HFF-Myc (cell line): Measurements from ENCODE around the gene CCDC97.
A peak's percentile ranks its signal among the peaks of the same experiment; 100 is the strongest.
"Not testable (repeated sequence)": the region's sequence is repeated elsewhere in the genome, so short reads cannot be mapped to it uniquely, and the experiment has no call there.

ENCODE experiments used
- DNase-seq: peaks from one replicate; pipeline ENCODE4 v3.0.0-alpha.2; 2011; ENCODE audit warnings: low read depth; ENCODE audit errors: extremely low read depth
- H3K4me3 ChIP-seq: replicated peaks from 2 replicates; pipeline ENCODE4 v1.5.1; 2011; ENCODE audit warnings: low read depth, mild to moderate bottlenecking, control low read depth, low read length
- TF ChIP-seq, protein P1 (sequence below): IDR thresholded peaks from 2 replicates; pipeline ENCODE4 v1.5.1; 2012; ENCODE audit warnings: mild to moderate bottlenecking, low read depth, low read length, control low read depth; ENCODE audit errors: missing control alignments

Gene CCDC97

DNA sequence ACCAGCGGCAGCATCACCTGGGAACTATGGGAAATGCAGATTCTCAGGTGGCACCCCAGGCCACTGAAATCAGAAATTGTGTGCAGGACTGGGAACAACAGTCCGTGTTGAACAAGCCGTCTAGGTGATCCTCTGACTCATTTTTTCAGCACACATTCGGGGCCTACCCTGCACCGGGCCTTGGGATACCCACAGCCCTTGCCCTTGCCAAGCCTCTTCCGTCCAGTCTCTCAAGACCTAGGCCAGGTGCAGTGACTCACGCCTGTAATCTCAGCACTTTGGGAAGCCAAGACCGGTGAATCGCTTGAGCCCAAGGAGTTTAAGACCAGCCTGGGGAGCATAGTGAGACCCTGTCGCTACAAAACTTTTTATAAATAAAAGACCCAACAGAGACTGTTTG lies 25.5 kb downstream of the CCDC97 start:
- H3K4me3 ChIP-seq: no peak overlapping the region
- no peak for DNase-seq
- TF ChIP-seq, protein P1, sequence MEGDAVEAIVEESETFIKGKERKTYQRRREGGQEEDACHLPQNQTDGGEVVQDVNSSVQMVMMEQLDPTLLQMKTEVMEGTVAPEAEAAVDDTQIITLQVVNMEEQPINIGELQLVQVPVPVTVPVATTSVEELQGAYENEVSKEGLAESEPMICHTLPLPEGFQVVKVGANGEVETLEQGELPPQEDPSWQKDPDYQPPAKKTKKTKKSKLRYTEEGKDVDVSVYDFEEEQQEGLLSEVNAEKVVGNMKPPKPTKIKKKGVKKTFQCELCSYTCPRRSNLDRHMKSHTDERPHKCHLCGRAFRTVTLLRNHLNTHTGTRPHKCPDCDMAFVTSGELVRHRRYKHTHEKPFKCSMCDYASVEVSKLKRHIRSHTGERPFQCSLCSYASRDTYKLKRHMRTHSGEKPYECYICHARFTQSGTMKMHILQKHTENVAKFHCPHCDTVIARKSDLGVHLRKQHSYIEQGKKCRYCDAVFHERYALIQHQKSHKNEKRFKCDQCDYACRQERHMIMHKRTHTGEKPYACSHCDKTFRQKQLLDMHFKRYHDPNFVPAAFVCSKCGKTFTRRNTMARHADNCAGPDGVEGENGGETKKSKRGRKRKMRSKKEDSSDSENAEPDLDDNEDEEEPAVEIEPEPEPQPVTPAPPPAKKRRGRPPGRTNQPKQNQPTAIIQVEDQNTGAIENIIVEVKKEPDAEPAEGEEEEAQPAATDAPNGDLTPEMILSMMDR: no peak

DNA sequence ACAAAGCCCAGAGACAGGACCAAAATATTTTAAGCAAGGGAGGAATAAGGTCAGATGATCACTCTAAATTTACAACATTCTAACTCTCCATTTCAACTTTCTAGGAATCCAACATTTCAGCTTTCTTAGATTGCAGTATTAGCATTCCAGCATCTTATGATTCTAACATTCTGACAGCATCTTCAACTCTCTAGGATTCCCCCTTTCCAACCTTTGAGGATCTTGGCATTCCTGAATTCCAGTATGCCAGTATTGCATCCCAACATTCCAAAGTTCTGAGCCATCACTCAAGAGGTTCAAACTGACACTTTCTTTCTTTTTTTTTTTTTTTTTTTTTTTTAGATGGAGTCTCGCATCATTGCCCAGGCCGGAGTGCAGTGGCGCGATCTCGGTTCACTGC lies 30.0 kb downstream of the CCDC97 start:
- H3K4me3 ChIP-seq: no peak overlapping the region
- DNase-seq: no peak
- TF ChIP-seq, protein P1: no peak

DNA sequence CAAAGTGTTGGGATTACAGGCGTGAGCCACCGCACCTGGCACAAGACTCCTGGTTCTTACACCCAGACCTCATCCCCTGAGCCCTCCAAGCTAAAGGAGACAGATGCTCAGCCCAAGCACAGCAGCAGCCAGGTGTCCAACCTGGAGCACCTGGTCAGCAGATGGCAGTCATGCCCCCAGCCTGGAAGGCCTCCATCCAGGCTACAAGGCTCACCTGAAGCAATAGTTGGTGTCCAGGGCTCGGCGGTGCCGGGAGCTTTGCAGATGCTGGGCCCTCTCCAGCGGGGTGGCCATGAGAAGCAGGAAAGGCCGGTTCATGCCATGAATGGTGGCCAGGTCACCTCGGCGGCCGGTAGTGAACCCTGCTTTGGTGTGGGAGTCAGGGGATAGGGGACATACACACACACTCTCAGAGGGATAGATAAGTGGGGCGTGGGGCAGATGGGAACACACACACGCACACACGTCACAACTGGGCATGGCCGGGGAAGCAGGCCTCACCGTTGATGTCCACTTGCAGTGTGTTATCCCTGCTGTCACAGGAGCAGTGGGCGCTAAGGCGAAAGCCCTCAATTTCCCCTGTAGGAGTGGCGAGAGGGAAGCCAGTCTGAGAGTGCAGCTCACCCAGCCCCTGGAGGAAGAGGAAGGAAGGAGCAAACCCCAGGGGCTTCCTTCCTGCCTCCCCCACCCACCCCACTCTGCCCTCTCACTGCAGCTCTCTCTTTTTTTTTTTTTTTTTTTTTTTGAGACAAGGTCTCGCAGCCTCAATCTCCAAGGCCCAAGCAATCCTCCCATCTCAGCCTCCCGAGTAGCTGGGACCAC lies 31.9 kb downstream of the CCDC97 start:
- DNase-seq: no peak
- TF ChIP-seq, protein P1: no peak
- H3K4me3 ChIP-seq: no peak overlapping the region

DNA sequence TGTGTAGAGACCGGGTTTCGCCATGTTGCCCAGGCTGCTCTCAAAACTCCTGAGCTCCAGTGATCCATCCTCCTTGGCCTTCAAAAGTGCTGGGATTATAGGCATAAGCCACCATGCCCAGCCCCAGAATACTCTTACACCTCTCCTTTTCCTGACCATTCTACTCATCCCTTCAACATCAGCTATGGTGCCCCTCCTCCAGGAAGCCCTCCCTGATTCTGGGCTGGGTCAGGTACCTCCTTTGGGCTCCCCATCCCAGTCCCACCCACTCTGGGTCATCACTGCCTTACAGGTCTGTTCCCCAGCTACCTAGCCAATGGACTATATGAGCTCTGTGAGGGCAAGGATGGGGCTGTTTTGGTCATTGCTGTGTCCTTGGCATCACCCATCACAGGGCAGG lies 34.2 kb downstream of the CCDC97 start:
- TF ChIP-seq, protein P1: no peak
- H3K4me3 ChIP-seq: no peak overlapping the region
- DNase-seq: no peak

DNA sequence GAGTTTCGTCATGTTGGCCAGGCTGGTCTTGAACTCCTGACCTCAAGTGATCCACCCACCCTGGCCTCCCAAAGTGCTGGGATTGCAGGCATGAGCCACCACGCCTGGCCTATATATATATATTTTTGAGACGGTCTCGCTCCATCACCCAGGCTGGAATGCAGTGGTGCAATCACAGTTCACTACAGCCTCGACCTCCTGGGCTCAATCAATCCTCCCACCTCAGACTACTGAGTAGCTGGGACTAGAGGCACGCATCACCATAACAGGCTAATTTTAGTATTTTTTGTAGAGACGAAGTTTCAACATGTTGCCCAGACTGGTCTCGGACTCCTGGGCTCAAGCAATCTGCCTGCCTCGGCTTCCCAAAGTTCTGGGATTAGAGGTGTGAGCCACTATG lies 36.9 kb downstream of the CCDC97 start:
- DNase-seq, H3K4me3 ChIP-seq: not testable (repeated sequence)

DNA sequence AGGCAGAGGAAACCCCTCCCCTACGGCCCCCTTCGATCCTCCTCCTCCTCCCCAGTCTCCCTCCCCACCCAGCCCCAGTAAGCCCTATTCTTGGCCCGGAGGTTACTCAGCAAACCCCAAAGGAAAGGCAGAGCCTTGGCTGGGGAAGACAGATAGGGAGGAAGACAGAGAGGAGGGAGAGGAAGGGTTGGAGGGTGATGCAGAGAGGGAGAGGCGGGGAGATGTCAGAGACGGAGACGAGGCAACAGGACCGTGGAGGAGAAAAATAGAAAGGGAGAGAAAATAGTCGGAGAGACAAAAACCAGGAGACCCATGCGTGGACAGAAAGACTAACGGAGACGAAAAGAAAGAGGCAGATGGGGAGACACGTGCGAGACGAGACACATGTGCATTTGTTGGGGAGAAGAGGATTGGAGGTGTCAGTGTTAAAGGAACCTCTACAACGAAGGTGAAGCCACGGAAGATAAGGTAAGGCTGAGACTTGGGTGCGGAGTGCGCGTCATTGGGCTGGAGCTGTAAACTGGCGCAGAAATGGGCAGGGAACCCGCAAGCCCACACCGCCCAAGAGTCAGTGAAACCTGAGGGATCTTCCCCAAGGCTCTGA lies 40.9 kb downstream of the CCDC97 start:
- DNase-seq: no peak
- TF ChIP-seq, protein P1: no peak
- peak overlapping the region; percentile 89 for H3K4me3 ChIP-seq

DNA sequence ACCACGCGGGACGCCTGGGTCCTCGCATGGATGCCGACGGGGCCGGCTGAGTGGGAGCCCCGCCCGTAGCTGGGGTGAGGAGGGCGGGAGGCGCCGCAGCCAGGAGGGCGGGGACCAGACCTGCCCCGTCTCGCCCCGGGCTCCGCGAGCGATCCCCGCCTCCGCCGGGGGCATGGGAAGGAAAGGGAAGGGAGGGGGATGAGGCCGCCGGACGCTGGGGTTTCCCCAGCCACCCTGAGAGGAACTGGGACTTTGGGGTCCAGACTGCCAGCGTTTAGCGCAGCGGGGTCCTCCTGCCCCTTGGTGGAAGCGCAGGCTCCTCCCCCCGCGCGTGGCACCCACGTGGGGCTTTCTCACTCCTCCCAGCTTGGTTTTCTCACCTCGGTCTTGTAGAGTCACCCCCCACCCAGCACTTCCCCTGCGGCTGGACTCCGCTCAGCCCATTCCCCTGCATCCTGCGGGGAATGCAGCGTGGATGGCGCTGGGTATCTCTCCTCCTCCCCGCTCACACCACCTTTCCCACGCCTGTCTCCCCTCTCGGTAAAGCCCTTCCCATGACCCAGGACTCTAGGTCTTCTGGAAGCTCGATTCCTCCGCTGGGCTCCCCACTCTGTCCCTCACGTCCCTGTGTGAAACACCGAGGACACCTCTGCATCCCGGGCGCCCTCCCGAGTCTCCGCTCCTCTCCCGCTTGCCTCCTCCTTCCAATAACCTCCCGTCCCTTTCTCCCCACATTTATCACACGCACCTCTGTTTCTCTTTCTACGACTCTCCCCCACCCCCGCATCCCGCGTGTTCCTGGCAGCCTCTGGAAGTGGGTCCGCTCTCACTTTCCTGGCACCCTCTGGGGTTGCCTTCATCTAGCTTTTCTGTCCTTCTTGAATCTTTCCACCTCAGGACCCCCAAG lies 41.6 kb downstream of the CCDC97 start:
- DNase-seq: no peak
- peak overlapping the region; percentile 89 for H3K4me3 ChIP-seq
- TF ChIP-seq, protein P1: no peak
